Measurements from ENCODE around the gene YWHAE. TPM values are rescaled to one million over a fixed set of nuclear protein-coding genes. Genes with fewer than 3 reads are reported as not detected.

Gene YWHAE
- total and polyA plus RNA-seq, 9 of the 15 experiments (the other 6 are each of a cell fraction or from before 2014, with no cell fraction given): 184 to 727 (median 448) TPM

- H3K4me3 ChIP-seq: no peak overlapping the region
- BruUV-seq (replicated peaks): no TSS peak
- in situ Hi-C loops (cut with MboI) (no loop called here), intact Hi-C loops (cut with micrococcal nuclease) (no loop called here)
- H3K27me3 ChIP-seq (ENCODE audit: control insufficient read depth in 2 of 2, insufficient read depth in 2 of 2, low read length in 2 of 2): no peaks in the 10 kb centered on the region
- FAIRE-seq: peak; percentile 97
- H3K9me3 ChIP-seq (replicated peaks; ENCODE audit: control insufficient read depth, insufficient read depth, low read depth, low read length): peaks cover 3% of the 10 kb centered on the region; the same call in 1 of the 2 replicates
- ChIA-PET POLR2A (interaction anchor here (0.7 kb wide), 1 partner anchor 42 kb away, joined by 3 read pairs; no protein-coding TSS in a partner anchor), CTCF (ENCODE audit: low intra/inter-chr PET ratio) (no interaction called here)
- peak overlapping the region; percentile 7 to 50; a peak in 3 of 4 replicates for H3K9ac ChIP-seq (ENCODE audit: insufficient read depth in 1 of 2, low read depth in 2 of 2, low read length in 2 of 2)
- ATAC-seq: peak; percentile 90
- peak overlapping the region; percentile 69 for H3K4me2 ChIP-seq (ENCODE audit: insufficient read depth, low read length)
- H3K4me1 ChIP-seq (replicated peaks in 1 of 2; ENCODE audit: control insufficient read depth in 2 of 2, insufficient read depth in 2 of 2, low read length in 2 of 2): peaks cover 13 to 23% of the 10 kb centered on the region in 2 experiments; a peak in 4 of 5 replicates
- H3K27ac ChIP-seq (ENCODE audit: extremely low read depth, low read depth, low read length): peak overlapping the region; percentile 72
- H4K20me1 ChIP-seq (replicated peaks; ENCODE audit: control insufficient read depth, insufficient read depth, low read length): no peaks in the 10 kb centered on the region
- H3K79me2 ChIP-seq (ENCODE audit: control insufficient read depth, insufficient read depth, low read length): no peaks in the 10 kb centered on the region
- H2AFZ ChIP-seq (ENCODE audit: low read depth, low read length): peak overlapping the region; percentile 44
- 0% methylated on average over 6 of the region's 6 CpGs for WGBS (ENCODE audit: insufficient coverage, low coverage, missing lambda C conversion rate)
- no peaks in the 10 kb centered on the region for H3K9me1 ChIP-seq (ENCODE audit: control insufficient read depth, insufficient read depth, low read length)
- DNase-seq (ENCODE audit: extremely low read depth in 1 of 4, low spot score in 3 of 4): peak; percentile 47 to 86 (median 60)
- no peaks in the 10 kb centered on the region for H3K36me3 ChIP-seq (ENCODE audit: control insufficient read depth, insufficient read depth, low read length)
- peak; percentile 75 to 96; a peak in 3 of 4 replicates for TF ChIP-seq ETV6 (IDR thresholded peaks at IDR 0.05; ENCODE audit: borderline replicate concordance in 1 of 2, low read depth in 2 of 2, low read length in 1 of 2)
- no peak for TF ChIP-seq ETV6 (CRISPR knock-in tag; IDR thresholded peaks at IDR 0.05; ENCODE audit: borderline replicate concordance)
- no peak for TF ChIP-seq MCM7 (IDR thresholded peaks at IDR 0.05)
- TF ChIP-seq CHAMP1 (IDR thresholded peaks at IDR 0.05): peak; percentile 27; the same call in 1 of the 2 replicates
- TF ChIP-seq HMBOX1 (IDR thresholded peaks at IDR 0.05): 0 out of 2 replicates have a peak, but pooled peaks have one; percentile 17
- TF ChIP-seq, protein P1, sequence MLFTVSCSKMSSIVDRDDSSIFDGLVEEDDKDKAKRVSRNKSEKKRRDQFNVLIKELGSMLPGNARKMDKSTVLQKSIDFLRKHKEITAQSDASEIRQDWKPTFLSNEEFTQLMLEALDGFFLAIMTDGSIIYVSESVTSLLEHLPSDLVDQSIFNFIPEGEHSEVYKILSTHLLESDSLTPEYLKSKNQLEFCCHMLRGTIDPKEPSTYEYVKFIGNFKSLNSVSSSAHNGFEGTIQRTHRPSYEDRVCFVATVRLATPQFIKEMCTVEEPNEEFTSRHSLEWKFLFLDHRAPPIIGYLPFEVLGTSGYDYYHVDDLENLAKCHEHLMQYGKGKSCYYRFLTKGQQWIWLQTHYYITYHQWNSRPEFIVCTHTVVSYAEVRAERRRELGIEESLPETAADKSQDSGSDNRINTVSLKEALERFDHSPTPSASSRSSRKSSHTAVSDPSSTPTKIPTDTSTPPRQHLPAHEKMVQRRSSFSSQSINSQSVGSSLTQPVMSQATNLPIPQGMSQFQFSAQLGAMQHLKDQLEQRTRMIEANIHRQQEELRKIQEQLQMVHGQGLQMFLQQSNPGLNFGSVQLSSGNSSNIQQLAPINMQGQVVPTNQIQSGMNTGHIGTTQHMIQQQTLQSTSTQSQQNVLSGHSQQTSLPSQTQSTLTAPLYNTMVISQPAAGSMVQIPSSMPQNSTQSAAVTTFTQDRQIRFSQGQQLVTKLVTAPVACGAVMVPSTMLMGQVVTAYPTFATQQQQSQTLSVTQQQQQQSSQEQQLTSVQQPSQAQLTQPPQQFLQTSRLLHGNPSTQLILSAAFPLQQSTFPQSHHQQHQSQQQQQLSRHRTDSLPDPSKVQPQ (CRISPR knock-in tag; IDR thresholded peaks at IDR 0.05; ENCODE audit: borderline replicate concordance): no peak
- peak; percentile 88 for TF ChIP-seq SOX6 (IDR thresholded peaks at IDR 0.05)
- no peak for TF ChIP-seq POLR2AphosphoS2 (IDR thresholded peaks at IDR 0.05; ENCODE audit: low read length)
- peak; percentile 96 for TF ChIP-seq ARID1B (IDR thresholded peaks at IDR 0.05)
- TF ChIP-seq TAF1 (IDR thresholded peaks at IDR 0.05; ENCODE audit: control insufficient read depth, extremely low read depth, insufficient read depth, low read length, severe bottlenecking): peak; percentile 26
- TF ChIP-seq MEF2D (tag; conservative IDR thresholded peaks at IDR 0.05; ENCODE audit: low read depth): peak; percentile 66
- peak; percentile 71; the same call in 1 of the 2 replicates for TF ChIP-seq CTBP1 (IDR thresholded peaks at IDR 0.05; ENCODE audit: borderline replicate concordance)
- TF ChIP-seq GATAD2A (IDR thresholded peaks at IDR 0.05): no peak
- no peak for TF ChIP-seq SP2 (IDR thresholded peaks at IDR 0.05; ENCODE audit: extremely low read depth, low read depth, low read length, poor library complexity, severe bottlenecking)
- TF ChIP-seq ZNF263 (CRISPR knock-in tag; IDR thresholded peaks at IDR 0.05; ENCODE audit: borderline replicate concordance): peak; percentile 39; the same call in 1 of the 2 replicates
- 0 out of 2 replicates have a peak, but pooled peaks have one; percentile 21 for TF ChIP-seq MIER1 (IDR thresholded peaks at IDR 0.05; ENCODE audit: low read depth)
- TF ChIP-seq EHMT2 (IDR thresholded peaks at IDR 0.05): peak; percentile 69; the same call in 1 of the 2 replicates
- TF ChIP-seq NCOA2 (IDR thresholded peaks at IDR 0.05; ENCODE audit: partially characterized antibody in 2 of 2): peak; percentile 40 to 50
Measured at GRCh38 chr17:1322014-1322428, 78.0 kb downstream of the YWHAE start.

Measured in K562 (cell line).